ENCODE measurements around the gene CMTR1. TPM values are rescaled to one million over a fixed set of nuclear protein-coding genes. Genes with fewer than 3 reads are reported as not detected.

CMTR1 gene
- total RNA-seq, 1 experiment from 2014 or later, result 28.7 TPM

- Histone ChIP-seq H3K27me3 (ENCODE audit: insufficient read depth, low read length) (no peaks in the 10 kb centered on the region), H3K9me2 (ENCODE audit: insufficient read depth) (no peaks in the 10 kb centered on the region), H3K9ac (ENCODE audit: low read length) (no peak overlapping the region), H3K4me1 (ENCODE audit: control insufficient read depth in 1 of 2, insufficient read depth in 2 of 2, low read length in 2 of 2) (no peaks in the 10 kb centered on the region), H3K4me3 (replicated peaks in 1 of 2; ENCODE audit: low read depth in 1 of 2, low read length in 2 of 2) (no peak overlapping the region), H3K9me3 (ENCODE audit: control insufficient read depth in 1 of 2, insufficient read depth in 1 of 2, low read depth in 1 of 2, low read length in 2 of 2) (no peaks in the 10 kb centered on the region), H3K79me2 (ENCODE audit: insufficient read depth, low read length) (no peaks in the 10 kb centered on the region), H2AFZ (ENCODE audit: low read depth, low read length, poor library complexity, severe bottlenecking) (no peak overlapping the region), H3K36me3 (ENCODE audit: control insufficient read depth in 1 of 2, insufficient read depth in 2 of 2, low read length in 2 of 2) (peaks cover 22 to 26% of the 10 kb centered on the region in 2 experiments; a peak in 3 of 4 replicates), H4K20me1 (ENCODE audit: insufficient read depth) (no peaks in the 10 kb centered on the region), H3K4me2 (ENCODE audit: low read length) (no peak overlapping the region), H3K27ac (ENCODE audit: low read depth, low read length) (no peak overlapping the region)
- POLR2A ChIA-PET, result no interaction called here
- TF ChIP-seq YY1 (IDR thresholded peaks at IDR 0.05; ENCODE audit: extremely low read depth, insufficient replicate concordance, low read depth, low read length) (no peak), JUND (IDR thresholded peaks at IDR 0.05) (no peak), REST (IDR thresholded peaks at IDR 0.05; ENCODE audit: low read depth) (no peak), EZH2phosphoT487 (IDR thresholded peaks at IDR 0.05; ENCODE audit: borderline replicate concordance) (no peak), ZFX (IDR thresholded peaks at IDR 0.05) (no peak), SRF (IDR thresholded peaks at IDR 0.05; ENCODE audit: low read depth) (no peak), TCF7L2 (IDR thresholded peaks at IDR 0.05; ENCODE audit: borderline replicate concordance, extremely low read depth, insufficient read depth, insufficient read length) (no peak), POLR2AphosphoS5 (IDR thresholded peaks at IDR 0.05; ENCODE audit: low read depth, low read length) (no peak), ZNF274 (IDR thresholded peaks at IDR 0.05; ENCODE audit: low read depth, low read length) (no peak), SP1 (IDR thresholded peaks at IDR 0.05; ENCODE audit: low read depth) (no peak), RAD21 (IDR thresholded peaks at IDR 0.05; ENCODE audit: low read depth) (no peak), ATF3 (IDR thresholded peaks at IDR 0.05) (no peak), ELF1 (IDR thresholded peaks at IDR 0.05; ENCODE audit: borderline replicate concordance, low read depth) (no peak)
- DNase-seq (ENCODE audit: low read depth, low spot score) (no peak), ATAC-seq (no peak)
- CTCF ChIA-PET, result no interaction called here
- intact Hi-C loops (cut with micrococcal nuclease), result no loop called here
- RAD21 ChIA-PET (ENCODE audit: low non-redundant PET in 1 of 2, low total read pairs in 2 of 2, uncharacterized antibody in 2 of 2, unreplicated experiment in 2 of 2), result no interaction called here
- BruUV-seq (replicated peaks), result no TSS peak
Measured at GRCh38 chr6:37460805-37461204, 27.8 kb downstream of the CMTR1 start.

Measured in HCT116 (cell line).